HG03103 (cell line): ENCODE measurements around the gene KLHL26.

Source experiments
- ATAC-seq: cut with Tn5 transposase; IDR thresholded peaks from one replicate; pipeline ENCODE4 v1.9.1; 2021; ENCODE audit warnings: low read depth; ENCODE audit not compliant: unreplicated experiment

The KLHL26 gene

GRCh38 chr19:18645035-18645511 lies 8.2 kb downstream of the KLHL26 start:
- no peak for ATAC-seq

- ATAC-seq: no peak
Measured at GRCh38 chr19:18646535-18647370, 9.9 kb downstream of the KLHL26 start.

GRCh38 chr19:18647371-18647767 lies 10.5 kb downstream of the KLHL26 start:
- no peak for ATAC-seq

GRCh38 chr19:18647807-18648206 lies 11.0 kb downstream of the KLHL26 start:
- no peak for ATAC-seq

- no peak for ATAC-seq
Measured at GRCh38 chr19:18648973-18649315, 12.1 kb downstream of the KLHL26 start.

GRCh38 chr19:18649371-18650020 lies 12.7 kb downstream of the KLHL26 start:
- ATAC-seq: no peak

GRCh38 chr19:18650021-18650390 lies 13.2 kb downstream of the KLHL26 start:
- no peak for ATAC-seq

GRCh38 chr19:18650468-18651041 lies 13.7 kb downstream of the KLHL26 start:
- no peak for ATAC-seq

GRCh38 chr19:18651300-18651699 lies 14.5 kb downstream of the KLHL26 start:
- ATAC-seq: no peak

GRCh38 chr19:18651733-18652132 lies 14.9 kb downstream of the KLHL26 start:
- no peak for ATAC-seq

- ATAC-seq: no peak
Measured at GRCh38 chr19:18653853-18654252, 17.0 kb downstream of the KLHL26 start.

- no peak for ATAC-seq
Measured at GRCh38 chr19:18654469-18654868, 17.6 kb downstream of the KLHL26 start.

- no peak for ATAC-seq
Measured at GRCh38 chr19:18655173-18655844, 18.5 kb downstream of the KLHL26 start.

- no peak for ATAC-seq
Measured at GRCh38 chr19:18656337-18657086, 19.7 kb downstream of the KLHL26 start.

- no peak for ATAC-seq
Measured at GRCh38 chr19:18657590-18658365, 20.9 kb downstream of the KLHL26 start.

GRCh38 chr19:18658366-18658855 lies 21.6 kb downstream of the KLHL26 start:
- ATAC-seq: no peak

- ATAC-seq: no peak
Measured at GRCh38 chr19:18659281-18660050, 22.6 kb downstream of the KLHL26 start.

GRCh38 chr19:18660051-18660910 lies 23.5 kb downstream of the KLHL26 start:
- no peak for ATAC-seq
